Vagina (tissue), 2 donors: ENCODE results near the gene POLRMT.

Source experiments
- CTCF ChIP-seq, 3 experiments: fragments of 450-650 bp in 2 of 3; fragments of 200-600 bp in 1 of 3; sonication (generic) in 1 of 3; IDR thresholded peaks; one replicate each; pipeline ENCODE4 v1.5.1; 2017 to 2019; ENCODE audit warnings: antibody characterized with exemption in 3 of 3, mild to moderate bottlenecking in 2 of 3, moderate library complexity in 2 of 3
- POLR2A ChIP-seq, 2 donors: fragments of 450-650 bp; IDR thresholded peaks; one replicate each; pipeline ENCODE4 v1.6.1; 2017; ENCODE audit warnings: antibody characterized with exemption in 2 of 2, mild to moderate bottlenecking in 2 of 2, moderate library complexity in 2 of 2

- TF ChIP-seq POLR2A (IDR thresholded peaks at IDR 0.05) (no peak), CTCF (IDR thresholded peaks at IDR 0.05) (no peak)
Measured at GRCh38 chr19:662207-662961, 29.0 kb upstream of the POLRMT start.
